ENCODE data around the gene AKNA.
A peak's percentile ranks its signal among the peaks of the same experiment; 100 is the strongest.

The AKNA gene

DNA sequence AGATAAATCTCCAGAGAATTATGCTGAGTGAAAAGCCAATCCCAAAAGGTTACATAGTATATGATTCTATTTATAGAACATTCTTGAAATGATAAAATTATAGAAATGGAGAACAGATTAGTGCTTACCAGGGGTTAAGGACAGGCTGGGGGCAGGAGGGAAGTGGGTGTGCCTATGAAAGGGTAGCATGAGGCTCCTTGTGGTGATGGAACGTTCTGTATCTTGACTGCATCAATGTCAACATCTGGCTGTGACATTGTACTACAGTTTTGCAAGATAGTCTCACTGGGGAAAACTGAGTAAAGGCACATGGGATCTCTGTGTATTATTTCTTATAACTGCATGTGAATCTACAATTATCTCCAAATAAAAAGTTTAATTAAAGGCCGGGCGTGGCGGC lies 35.9 kb downstream of the AKNA start:
- no peak for DNase-seq (ENCODE audit: low spot score)
- in situ Hi-C loops (cut with MboI; ENCODE audit: low sequenced_read_pairs, unreplicated experiment): no loop called here
- TF ChIP-seq, protein P1, sequence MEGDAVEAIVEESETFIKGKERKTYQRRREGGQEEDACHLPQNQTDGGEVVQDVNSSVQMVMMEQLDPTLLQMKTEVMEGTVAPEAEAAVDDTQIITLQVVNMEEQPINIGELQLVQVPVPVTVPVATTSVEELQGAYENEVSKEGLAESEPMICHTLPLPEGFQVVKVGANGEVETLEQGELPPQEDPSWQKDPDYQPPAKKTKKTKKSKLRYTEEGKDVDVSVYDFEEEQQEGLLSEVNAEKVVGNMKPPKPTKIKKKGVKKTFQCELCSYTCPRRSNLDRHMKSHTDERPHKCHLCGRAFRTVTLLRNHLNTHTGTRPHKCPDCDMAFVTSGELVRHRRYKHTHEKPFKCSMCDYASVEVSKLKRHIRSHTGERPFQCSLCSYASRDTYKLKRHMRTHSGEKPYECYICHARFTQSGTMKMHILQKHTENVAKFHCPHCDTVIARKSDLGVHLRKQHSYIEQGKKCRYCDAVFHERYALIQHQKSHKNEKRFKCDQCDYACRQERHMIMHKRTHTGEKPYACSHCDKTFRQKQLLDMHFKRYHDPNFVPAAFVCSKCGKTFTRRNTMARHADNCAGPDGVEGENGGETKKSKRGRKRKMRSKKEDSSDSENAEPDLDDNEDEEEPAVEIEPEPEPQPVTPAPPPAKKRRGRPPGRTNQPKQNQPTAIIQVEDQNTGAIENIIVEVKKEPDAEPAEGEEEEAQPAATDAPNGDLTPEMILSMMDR (IDR thresholded peaks at IDR 0.05; ENCODE audit: borderline replicate concordance, control extremely low read depth, extremely low read depth, insufficient read depth, missing control alignments): no peak

DNA sequence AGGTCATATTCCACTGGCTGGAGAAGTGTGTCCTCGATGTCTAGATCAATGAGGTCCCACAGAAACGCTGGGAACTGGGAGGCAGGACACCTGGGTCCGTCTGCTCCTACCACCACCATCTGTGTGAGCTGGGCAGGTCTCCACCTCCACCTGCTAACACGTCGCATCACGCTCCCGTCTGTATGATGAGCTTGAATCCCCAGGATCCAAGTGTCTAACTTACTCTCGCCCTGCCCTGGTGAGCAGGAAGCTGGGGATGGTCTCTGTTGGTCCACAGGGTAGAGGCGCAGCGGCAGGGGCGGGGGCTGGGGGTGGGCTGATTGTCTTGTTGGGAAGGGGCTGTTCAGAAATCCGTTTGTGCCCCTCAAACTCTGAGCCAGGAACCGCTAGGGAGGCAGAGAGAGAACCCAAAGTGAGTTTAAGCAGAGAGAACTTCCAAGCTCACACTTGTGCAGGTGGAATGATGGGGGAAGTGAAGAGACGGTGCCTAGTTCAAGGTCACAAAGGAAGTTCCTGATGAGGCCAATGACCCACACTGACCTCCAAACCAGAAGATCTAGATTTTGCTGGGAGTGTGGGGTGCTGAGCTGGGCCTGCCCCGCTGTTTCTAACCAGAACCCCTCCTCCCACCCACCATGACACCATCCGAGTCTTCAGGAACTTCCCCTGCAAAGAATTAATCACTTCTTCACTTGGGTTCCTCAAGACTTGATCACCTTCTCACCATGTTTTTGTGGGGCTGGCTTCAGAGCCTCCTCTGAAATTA lies 37.0 kb downstream of the AKNA start:
- in situ Hi-C loops (cut with MboI; ENCODE audit: low sequenced_read_pairs, unreplicated experiment): no loop called here
- TF ChIP-seq, protein P1 (IDR thresholded peaks at IDR 0.05; ENCODE audit: borderline replicate concordance, control extremely low read depth, extremely low read depth, insufficient read depth, missing control alignments): no peak

DNA sequence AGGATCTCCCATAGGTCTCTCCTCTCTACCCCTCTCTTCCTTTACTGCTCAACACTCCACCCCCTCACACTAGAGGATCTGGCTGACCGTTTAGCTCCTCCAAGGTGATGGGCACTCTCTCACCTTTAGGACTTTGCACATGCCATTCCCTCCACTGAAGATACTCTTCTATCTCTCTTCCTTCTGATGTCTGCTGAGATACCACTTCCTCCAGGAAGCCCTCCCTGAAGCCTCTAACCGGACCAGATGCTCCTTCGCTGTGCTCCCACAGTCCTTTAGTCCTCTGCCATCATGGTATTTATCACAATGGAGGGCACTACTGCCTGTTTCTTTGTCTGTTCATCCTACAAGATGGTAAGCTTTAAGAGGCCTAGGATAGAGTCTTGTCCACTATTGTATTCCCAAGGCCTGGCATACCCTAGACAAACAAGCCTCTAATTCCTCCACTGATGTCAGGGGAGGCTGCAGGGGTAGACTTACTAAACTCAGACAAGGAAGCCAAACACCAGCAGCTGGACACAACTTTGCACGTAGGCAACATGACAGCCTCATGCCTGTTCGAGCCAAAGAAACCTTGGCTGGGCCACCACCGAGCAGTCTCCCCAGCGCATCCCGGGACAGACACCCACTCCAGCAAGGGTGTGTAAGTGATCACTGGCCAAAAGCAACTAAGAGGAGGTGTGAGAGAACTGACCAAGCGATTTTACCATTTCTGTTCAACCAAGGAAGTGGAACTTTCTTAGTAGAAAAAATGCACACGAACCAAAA lies 37.9 kb downstream of the AKNA start:
- in situ Hi-C loops (cut with MboI; ENCODE audit: low sequenced_read_pairs, unreplicated experiment): no loop called here
- TF ChIP-seq, protein P1 (IDR thresholded peaks at IDR 0.05; ENCODE audit: borderline replicate concordance, control extremely low read depth, extremely low read depth, insufficient read depth, missing control alignments): no peak
- no peak for DNase-seq (ENCODE audit: low spot score)

More for the DNA sequence above, 37.0 kb downstream of the AKNA start:
- no peak for DNase-seq (ENCODE audit: low spot score)

DNA sequence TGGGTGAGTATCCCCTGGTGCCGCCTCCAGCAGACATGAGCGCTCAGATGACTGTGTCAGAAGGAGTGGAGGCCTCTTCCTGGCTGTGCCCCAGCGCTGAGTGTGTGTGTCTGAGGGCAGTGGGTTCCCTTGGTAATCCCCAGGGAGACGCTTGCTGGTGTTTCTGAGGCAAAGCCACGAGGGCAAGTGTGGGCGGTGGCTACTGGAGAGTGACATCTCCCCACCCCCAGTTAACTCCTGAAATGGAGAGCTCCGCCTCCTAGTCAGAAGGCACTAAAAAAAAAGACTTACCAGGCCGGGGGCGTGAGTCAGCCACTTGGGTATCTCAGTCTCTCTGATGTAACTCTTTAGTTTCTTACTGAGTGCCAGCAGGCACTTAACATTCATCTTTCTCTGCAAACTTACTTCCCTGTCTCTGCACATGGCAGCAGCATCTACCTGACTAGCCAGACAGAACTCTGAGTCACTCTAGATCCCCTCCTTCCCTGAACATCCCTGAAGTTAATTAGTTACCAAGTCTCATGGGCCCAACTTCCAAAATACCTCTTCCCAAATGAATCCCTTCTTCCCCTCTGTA lies 38.8 kb downstream of the AKNA start:
- TF ChIP-seq, protein P1 (IDR thresholded peaks at IDR 0.05; ENCODE audit: borderline replicate concordance, control extremely low read depth, extremely low read depth, insufficient read depth, missing control alignments): no peak
- DNase-seq (ENCODE audit: low spot score): peak; percentile 90
- in situ Hi-C loops (cut with MboI; ENCODE audit: low sequenced_read_pairs, unreplicated experiment): no loop called here

DNA sequence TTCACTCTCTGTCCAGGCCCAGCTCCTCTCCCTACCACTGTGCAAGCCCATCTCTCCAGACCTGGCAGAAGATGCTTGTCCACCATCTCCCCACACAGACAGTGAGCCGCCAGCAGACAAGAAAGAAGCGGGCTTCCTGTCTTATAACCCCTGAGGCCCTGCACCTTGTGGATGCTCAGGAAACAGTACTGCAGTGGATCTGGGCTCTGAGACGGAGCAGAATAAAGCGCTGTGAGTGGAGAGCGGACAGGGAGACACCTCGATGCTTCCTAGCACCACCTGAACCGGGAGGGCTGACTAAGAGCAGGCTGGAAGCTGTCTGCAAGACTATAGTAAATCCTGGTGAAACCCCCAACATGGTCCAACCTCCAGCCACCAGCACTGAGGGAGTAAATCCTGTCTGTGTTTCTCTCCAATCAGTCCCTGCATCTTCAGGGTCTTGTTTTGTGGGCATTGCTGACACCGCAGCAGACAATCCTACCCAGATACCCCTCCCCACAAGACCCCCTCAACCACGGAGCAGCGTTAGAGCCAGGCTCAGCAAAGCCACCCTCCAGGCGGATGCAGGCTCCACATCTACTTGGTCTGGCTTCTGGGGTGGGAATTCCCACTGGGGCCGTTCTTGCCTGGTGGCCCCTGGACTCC lies 39.4 kb downstream of the AKNA start:
- DNase-seq (ENCODE audit: low spot score): no peak
- TF ChIP-seq, protein P1 (IDR thresholded peaks at IDR 0.05; ENCODE audit: borderline replicate concordance, control extremely low read depth, extremely low read depth, insufficient read depth, missing control alignments): no peak
- in situ Hi-C loops (cut with MboI; ENCODE audit: low sequenced_read_pairs, unreplicated experiment): no loop called here

DNA sequence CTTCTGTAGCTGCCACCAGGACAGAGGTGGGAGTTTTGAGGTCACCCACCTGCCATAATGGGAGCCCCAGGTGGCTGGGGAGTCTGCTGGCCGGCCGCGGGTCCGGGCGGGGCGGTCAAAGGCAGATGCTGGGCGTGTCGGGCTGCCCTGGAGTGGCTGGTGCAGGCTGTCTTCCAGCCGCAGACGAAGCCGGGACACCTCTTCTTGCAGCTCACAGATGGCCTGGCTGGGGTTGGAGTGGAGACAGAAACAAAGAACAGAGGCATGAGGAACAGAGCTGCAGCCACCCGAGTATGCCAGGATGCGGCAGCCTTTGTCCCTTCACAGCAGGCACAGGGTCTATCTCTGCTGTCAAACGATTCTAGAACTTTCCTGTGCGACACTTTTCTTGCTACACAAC lies 40.1 kb downstream of the AKNA start:
- in situ Hi-C loops (cut with MboI; ENCODE audit: low sequenced_read_pairs, unreplicated experiment): no loop called here
- TF ChIP-seq, protein P1 (IDR thresholded peaks at IDR 0.05; ENCODE audit: borderline replicate concordance, control extremely low read depth, extremely low read depth, insufficient read depth, missing control alignments): no peak
- DNase-seq (ENCODE audit: low spot score): no peak

All from GM13976 (cell line).